HG03521 (cell line): ENCODE results near the gene ACOT9.
A peak's percentile ranks its signal among the peaks of the same experiment; 100 is the strongest.
"Not testable (repeated sequence)": the region's sequence is repeated elsewhere in the genome, so short reads cannot be mapped to it uniquely, and the experiment has no call there.

ENCODE experiments used
- ATAC-seq: cut with Tn5 transposase; IDR thresholded peaks from one replicate; pipeline ENCODE4 v1.9.1; 2021; ENCODE audit warnings: mild to moderate bottlenecking, moderate library complexity; ENCODE audit not compliant: unreplicated experiment

Gene ACOT9

DNA sequence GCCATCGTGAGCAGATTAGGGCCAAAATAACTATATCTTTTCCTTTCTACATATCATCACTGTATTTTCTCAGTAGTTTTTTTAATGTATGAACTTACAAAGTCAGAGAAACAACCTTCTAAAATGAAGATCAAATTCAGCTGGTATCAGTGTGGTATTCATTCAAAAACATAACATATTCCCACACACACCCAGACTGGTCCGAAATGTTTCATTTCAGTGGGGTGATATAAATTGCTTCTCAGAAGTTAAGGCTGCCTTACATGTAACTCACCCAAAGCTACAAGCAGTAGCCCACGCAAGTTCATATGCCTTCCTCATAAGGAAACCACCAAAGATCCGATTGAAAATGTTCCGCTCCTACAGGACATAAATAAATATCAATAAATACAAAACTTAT lies 37.8 kb downstream of the ACOT9 start:
- ATAC-seq, result no peak

DNA sequence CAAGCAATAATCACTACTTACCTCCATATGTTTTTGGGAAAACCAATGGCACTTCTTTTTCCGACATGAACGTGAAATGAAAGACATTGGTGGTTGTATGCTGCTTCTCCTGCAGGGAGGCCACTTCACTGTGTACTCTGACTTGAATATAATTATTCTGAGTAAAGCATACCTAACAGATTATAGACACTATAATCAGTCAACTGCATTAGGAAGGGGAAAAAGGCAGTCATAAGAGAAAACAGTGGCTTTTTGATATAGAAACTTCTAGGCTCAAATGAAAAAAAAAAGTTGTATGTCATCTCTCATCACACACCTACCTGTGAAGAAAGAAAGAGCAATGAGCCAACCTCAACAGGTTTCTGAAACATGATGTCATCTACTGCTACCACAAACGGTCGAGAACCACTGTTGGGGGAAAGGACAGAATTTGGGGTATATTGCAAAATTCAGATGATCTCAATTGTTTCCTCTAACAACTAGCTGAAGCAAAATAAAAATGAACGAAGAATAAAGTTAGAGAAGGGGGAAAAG lies 38.3 kb downstream of the ACOT9 start:
- ATAC-seq, result no peak

DNA sequence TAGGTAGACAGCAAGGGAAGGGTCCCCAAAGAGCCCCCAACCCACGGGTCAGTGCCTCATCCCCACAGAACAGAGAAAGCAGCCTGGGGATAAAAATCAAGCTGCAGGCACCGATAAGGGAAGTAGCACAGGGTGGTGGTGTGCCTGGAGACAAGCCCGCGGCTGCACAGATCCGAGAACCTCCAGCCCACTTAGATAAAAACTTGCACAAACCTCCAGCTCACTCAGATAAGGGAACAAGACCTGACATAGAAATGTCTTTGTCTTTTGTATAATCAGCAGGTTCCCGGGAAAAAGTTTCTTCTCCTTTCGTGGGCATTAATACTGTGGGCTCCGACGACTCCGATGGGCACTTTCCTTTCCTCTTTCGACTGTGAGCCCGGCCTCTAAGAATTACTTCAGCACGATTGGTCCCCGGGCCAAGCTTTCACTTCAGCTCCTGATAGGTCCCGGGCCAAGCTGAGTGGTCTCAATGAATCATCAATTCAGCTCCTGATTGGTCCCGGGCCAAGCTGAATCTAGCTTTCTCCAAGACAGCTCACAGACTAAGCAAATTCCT lies 43.4 kb downstream of the ACOT9 start:
- ATAC-seq, result peak; percentile 73

DNA sequence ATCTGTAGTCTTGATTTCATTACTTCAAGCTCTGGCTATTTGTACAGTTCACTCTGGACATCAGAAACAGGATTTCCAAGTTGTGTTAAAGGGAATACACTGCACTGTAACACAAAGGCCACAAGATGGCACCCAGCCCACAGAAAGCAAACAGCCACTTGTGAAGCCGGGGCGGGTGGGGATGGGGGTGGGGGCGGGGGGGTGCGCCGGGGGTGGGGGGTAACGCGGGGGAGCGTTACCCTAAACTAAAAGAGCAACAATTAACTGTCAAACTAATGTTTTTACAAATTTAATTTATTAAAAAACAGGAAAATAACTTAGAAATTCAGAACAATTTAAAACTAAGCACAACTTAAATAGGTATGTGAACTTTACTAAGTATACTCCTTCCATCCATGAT lies 48.5 kb downstream of the ACOT9 start:
- ATAC-seq, result no peak

DNA sequence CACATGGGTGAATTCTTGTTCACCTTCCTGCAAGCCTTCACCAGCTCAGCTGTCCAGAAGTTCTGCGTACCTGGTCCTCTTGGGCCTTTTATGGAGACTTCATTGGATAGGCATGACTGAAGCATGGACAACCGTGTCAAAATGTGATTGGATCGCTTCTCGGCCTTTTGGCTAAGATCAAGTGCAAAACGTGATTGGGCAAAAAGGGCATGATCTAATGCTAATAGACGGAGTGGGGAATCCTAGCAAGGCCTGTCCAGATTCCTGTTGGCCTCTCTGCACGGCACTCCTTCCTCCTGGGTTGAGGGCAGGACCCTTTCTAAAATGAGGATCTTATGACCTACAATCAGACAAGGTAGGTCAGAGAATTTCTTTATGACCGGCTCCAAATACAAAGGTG lies 50.9 kb downstream of the ACOT9 start:
- no peak for ATAC-seq

DNA sequence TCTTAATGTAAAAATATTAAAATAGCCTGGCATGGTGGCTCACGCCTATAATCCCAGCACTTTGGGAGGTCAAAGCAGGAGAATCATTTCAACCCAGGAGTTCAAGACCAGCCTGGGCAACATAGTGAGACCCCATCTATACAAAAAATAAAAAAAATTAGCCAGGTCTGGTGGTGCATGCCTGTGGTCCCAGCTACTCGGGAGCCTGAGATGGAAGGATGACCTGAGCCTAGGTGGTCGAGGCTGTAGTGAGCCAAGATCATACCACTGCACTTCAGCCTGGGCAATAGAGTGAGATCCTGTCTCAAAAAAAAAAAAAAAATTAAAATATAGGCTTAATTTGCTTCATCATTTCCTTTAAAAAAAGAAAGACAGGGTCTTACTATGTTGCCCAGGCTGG lies 66.6 kb downstream of the ACOT9 start:
- ATAC-seq, result not testable (repeated sequence)

DNA sequence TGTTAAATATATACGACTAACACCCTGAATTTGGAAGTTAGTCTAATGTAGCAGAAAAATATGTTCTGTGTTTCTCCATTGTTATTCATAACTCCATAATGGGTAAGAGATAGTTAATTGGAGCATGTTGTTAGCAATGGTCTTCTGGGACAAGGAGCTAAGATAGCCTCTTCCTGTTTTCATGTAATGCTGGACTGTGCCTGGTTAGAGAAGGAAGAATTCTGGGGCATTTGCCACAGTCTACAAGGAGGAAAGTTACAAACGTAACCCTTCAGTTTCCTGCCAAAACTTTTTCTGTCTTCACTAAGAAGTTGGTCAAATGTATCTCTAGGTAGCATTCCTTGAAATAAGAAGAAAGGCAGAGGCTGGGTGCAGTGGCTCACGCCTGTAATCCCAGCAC lies 70.0 kb downstream of the ACOT9 start:
- ATAC-seq, result no peak

DNA sequence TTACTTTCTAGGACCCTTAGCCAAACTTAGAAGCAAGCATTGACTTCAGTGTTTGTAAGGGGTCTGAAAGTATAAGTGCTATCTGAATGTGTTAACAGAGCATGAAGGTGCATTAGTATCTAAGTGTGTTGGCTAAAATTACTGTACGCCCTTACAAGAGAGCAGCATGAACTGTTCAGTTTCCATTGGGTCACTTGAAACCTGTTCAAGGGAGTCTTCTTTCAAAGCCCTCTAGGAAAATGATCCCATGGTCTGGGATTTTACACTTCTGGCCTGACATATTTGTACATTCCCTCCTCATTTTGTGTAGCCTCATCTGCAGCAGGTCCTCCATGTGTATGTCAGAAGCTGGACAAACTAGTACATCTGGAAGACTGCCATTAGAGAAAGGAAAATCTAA lies 72.5 kb downstream of the ACOT9 start:
- no peak for ATAC-seq

DNA sequence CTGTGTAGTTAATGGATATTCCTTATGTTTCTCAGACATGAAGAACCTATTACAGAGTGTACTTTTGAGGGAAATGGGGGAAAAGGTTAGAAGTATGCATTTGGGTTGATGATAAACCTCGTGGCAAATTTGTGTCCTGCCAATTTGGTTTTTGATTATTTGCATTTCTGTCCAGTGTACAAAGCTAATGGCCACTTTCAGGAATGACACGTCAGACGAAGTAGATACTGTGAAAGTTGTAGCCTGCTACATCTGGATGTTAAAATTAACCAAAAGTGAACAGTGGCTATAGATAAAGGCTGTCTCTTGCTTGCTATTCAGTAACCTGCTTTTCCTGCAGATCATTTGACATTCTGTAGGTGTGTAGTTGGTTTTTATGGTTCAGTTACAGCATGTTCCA lies 74.7 kb downstream of the ACOT9 start:
- no peak for ATAC-seq

DNA sequence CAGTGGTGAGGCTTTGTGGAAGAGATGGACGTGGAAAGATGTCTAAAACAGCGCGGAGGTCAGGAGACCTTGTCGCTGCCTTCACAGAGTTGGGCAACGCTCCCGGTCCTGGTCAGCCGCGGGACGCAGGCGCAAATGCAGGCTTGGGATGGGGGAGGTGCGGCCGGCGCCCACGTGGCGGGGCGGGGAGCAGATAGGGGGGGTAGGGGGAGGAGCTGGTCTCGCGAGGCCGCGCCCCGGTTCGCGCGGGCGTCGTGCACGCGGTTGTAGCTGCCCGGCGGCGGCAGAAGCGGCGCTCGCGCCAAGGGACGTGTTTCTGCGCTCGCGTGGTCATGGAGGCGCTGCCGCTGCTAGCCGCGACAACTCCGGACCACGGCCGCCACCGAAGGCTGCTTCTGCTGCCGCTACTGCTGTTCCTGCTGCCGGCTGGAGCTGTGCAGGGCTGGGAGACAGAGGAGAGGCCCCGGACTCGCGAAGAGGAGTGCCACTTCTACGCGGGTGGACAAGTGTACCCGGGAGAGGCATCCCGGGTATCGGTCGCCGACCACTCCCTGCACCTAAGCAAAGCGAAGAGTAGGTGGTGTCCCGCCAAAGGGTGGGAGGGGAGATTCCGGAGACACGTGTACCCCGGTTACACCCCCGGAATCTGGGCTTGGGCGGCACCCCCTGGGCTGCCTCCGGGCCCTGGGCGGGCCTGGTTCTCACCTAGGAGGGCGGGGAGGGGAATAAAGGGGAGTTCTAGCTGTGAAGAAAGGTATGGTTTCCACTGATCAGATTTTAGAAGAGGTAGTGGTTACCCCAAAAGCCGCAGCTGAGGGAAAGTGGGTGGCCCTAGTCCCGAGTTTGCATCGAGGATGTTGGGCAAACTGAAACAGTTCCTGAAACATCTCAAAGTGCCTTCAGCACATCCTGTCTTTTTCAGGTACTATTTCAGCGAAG lies 75.6 kb downstream of the ACOT9 start, which contains the start of gene PRDX4:
PRDX4 (plus strand) TSS at position 255 of the 939 bp plus-strand sequence; CDS start at position 333, 78 bp downstream.
- ATAC-seq, result peak; percentile 70

DNA sequence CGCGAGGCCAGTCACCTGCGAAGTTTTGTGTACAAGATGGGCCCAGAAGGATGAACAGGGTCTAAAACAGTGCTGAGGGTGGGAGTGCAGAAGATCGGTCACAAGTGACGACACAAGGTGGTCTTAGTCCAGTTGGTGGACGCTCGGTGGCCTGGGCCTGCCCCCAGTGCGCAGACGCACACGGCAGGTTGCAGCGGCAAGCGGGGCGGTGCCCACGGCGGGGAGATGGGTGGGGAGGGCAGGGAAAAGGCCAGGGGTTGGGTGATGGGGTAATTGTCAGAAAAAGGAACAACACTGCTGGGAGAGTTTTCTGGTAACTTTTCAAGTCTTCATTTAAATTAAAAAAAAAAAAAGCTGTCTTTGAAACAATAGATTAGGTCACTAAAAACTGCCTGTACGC lies 76.8 kb downstream of the ACOT9 start:
- no peak for ATAC-seq

DNA sequence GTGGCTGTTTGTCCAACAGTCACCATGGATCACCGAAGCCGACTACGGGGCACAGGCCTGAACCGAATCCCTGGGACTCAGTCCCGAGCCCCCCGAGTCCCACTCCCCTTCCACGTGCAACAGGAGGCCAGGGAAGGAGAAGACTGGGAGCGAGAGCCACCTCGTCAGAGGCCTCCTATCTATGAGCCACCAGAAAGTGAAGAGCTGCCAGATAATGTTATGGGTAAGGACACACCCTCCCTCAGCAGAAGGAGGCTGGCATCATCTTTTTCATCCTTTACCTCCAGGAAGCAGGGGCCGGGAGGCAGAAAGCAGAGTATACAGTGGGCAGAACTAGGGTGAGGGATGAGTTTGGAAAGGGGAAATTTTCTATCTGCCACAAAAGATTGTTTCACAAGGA lies 78.6 kb downstream of the ACOT9 start:
- no peak for ATAC-seq

DNA sequence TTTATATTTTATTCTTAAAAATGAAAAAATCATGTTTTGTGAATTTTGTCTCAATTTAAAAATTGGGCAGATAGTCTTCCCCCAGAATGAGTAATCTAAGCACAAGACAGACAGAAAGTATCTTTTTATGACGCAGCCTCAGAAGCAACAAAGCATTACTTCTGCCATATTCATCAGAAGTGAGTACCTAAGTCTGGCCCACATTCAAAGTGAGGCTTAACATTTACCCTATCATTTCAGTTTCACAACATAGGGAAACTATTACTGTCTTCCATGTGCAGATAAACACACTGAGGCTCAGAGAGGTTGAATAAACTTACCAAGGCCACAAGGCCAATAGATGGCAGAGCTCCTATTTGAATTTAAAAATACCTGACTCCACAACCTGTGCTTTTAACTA lies 80.2 kb downstream of the ACOT9 start:
- ATAC-seq, result no peak

DNA sequence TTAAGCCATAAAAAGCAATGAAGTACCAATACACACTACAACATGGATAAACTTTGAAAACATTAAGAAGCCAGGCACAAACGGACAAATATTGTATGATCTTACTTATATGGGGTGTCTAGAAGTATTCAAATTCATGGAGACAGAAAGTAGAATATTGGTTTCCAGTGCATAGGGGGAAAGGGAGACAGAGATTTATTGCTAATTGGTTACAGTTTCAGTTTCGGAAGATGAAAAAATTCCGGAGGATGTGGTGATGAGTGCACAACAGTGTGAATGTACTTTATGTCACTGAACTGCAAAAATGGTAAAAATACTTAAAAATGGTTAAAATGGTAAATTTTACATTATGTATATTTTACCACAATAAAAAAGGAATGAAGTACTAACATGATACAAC lies 80.9 kb downstream of the ACOT9 start:
- no peak for ATAC-seq

DNA sequence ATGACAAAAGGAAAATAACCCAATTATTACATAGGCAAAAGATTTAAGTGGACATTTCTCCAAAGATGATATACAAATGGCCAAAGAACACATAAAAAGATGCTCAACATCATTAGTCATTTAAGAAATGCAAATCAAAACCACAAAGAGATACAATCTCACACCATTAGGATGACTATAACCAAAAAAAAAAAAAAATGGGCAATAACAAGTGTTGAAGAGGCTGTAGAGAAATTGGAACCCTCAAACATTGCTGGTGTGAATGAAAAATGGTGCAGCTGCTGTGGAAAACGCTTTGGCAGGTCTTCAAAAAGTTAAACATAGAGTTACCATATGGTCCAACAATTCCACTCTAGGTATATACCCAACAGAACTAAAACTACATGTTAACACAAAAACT lies 81.4 kb downstream of the ACOT9 start:
- ATAC-seq, result no peak

DNA sequence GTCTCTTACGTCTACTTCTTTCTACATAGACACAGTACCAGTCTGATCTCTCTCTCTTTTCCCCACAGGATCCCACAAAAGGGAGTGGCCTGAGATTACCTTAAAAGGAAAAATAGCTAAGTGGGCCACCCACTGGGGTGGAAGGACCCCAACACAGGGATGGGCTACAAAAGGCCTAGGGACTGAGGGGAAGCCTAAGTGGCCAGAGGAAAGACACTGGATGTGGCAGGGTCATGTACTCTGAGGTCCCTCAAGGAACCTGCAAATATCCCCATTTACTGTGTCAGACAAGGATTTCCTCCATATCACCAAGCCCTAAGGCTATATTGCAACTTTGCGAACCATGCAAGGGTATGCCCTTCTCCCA lies 82.3 kb downstream of the ACOT9 start:
- no peak for ATAC-seq

DNA sequence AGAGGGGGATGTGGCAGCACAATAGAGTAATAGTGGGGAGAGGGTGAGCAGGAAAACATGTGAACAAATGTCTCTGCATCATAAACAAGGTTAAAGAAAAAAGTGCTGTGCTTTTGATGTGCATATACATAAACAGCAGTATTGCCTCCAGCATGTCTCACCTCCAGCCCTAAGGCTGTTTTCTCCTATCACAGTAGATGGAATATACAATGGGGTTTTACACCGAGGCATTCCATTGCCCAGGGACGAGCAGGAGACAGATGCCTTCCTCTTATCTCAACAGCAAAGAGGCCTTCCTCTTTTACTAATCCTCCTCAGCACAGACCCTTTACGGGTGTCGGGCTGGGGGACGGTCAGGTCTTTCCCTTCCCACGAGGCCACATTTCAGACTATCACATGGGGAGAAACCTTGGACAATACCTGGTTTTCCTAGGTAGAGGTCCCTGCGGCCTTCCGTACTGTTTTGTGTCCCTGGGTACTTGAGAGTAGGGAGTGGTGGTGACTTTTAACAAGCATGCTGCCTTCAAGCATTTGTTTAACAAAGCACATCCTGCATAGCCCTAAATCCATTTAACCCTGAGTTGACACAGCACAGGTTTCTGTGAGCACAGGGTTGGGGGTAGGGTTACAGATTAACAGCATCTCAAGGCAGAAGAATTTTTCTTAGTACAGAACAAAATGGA lies 82.9 kb downstream of the ACOT9 start:
- not testable (repeated sequence) for ATAC-seq

DNA sequence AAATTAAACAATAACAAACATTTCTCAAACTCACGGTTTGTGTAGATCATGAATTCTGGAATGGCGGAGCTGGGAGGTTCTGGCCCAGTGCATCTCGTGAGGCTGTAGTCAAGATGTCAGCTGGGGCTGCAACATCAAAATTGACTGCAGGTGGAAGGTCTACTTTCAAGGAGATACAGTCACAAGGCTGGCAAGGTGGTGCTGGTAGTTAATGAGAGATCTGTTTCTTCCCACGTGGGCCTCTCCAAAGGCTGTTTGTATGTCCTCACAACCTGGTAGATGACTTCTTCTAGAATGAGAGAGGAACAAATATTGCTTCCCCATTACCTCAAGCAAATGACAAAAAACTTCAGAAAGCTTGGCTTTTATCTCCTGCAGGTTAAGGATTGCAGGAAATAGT lies 83.7 kb downstream of the ACOT9 start:
- no peak for ATAC-seq

DNA sequence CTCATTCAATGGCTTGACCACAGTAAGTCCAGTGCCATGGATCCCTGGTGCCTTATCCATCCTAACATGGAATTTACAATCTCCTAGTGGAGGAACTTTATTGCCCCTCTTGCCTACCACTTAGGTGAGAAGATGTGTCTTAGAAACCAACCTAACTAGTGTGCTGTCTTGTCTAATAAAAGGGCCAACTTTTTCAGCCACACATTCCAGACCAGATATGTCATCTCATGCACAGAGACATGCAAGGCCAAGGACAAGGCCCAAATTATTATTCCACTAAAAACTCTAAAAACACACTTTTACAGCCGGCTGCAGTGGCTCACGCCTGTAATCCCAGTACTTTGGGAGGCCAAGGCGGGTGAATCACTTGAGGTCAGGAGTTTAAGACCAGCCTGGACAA lies 86.4 kb downstream of the ACOT9 start:
- no peak for ATAC-seq

DNA sequence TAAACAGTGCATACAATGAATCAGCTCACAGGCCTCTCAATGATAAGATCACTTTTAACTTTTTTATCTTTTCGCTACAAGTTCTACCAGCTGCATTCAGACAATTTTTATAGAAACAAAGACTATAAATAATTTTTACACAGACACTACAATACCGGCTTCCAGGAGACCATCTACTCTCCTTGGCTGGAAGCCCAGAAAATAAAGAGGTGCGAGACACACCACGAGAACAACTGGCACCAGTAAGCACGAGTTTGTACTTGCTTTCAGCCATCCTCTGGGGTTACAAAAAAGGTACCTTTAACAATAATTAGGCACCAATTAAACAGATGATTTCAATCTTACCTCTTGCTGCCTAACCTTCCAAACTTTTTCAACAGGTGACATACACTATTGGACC lies 87.0 kb downstream of the ACOT9 start:
- no peak for ATAC-seq
